GM12878 (cell line): ENCODE data around the gene ST8SIA3. TPM values are rescaled to one million over a fixed set of nuclear protein-coding genes. Genes with fewer than 3 reads are reported as not detected.

Source experiments
- ATAC-seq: fragments of 200-7000 bp; cut with Tn5 transposase; 3 replicates; pipeline ENCODE4 v1.9.1; 2020; ENCODE audit warnings: mild to moderate bottlenecking, moderate library complexity
- BruUV-seq: library from RNA; stranded (reverse); fragments of 400-500 nt; replicated peaks from 2 replicates; lab custom pipeline; 2021; lab: Mats Ljungman, UMichigan
- CTCF ChIA-PET: fragments of 300-600 bp; sonication (Branson Sonifier 250); formaldehyde crosslinking; extraction: SDS; loops from one replicate; lab custom pipeline; 2021; ENCODE audit warnings: inconsistent platforms; lab: Yijun Ruan, JAX
- POLR2A ChIA-PET: fragments of 350-600 bp; formaldehyde crosslinking; extraction: SDS; loops from one replicate; lab custom pipeline; 2021; ENCODE audit warnings: inconsistent platforms; lab: Charles Lee
- RAD21 ChIA-PET: fragments of 300-600 bp; sonication (Branson Sonifier 250); formaldehyde crosslinking; loops from one replicate; lab custom pipeline; 2023; ENCODE audit warnings: antibody characterized with exemption; ENCODE audit not compliant: unreplicated experiment; lab: Charles Lee
- SMC1A ChIA-PET: fragments of 300-600 bp; sonication (Branson Sonifier 250); formaldehyde crosslinking; loops from one replicate; lab custom pipeline; 2023; ENCODE audit not compliant: unreplicated experiment, uncharacterized antibody; lab: Charles Lee
- DNase-seq: peaks from one replicate; pipeline ENCODE4 v3.0.0-alpha.2; 2011; ENCODE audit warnings: low read depth, low spot score
- FAIRE-seq: peaks from 3 replicates; lab custom pipeline; 2011; peaks lifted over from hg19 to GRCh38; lab: Jason Lieb, UNC
- H2AFZ ChIP-seq: 2 replicates; pipeline ENCODE4 v1.6.0; 2011; ENCODE audit warnings: low read depth, low read length, control low read depth; ENCODE audit not compliant: control insufficient read depth
- H3K27ac ChIP-seq: 2 replicates; pipeline ENCODE4 v1.5.1; 2011; ENCODE audit warnings: control low read depth; ENCODE audit not compliant: control insufficient read depth, insufficient read depth
- H3K27me3 ChIP-seq, 2 experiments: replicated peaks in 1 of 2; 2 replicates each; pipeline versions ENCODE4 v1.6.0 to v1.6.1; 2011; ENCODE audit warnings: low read length in 1 of 2; ENCODE audit not compliant: control insufficient read depth in 2 of 2, insufficient read depth in 2 of 2
- H3K36me3 ChIP-seq, 2 experiments: 2 replicates each; pipeline ENCODE4 v1.5.1; 2011; ENCODE audit warnings: low read length in 1 of 2; ENCODE audit not compliant: control insufficient read depth in 2 of 2, insufficient read depth in 2 of 2
- H3K4me1 ChIP-seq: 2 replicates; pipeline ENCODE4 v1.6.1; 2011; ENCODE audit warnings: mild to moderate bottlenecking, low read length, moderate library complexity, mixed read lengths; ENCODE audit not compliant: control insufficient read depth, insufficient read depth
- H3K4me2 ChIP-seq: 2 replicates; pipeline ENCODE4 v1.6.0; 2011; ENCODE audit warnings: control low read depth; ENCODE audit not compliant: control insufficient read depth, insufficient read depth
- H3K4me3 ChIP-seq: fragments of 200-600 bp; sonication (generic); 2 replicates; pipeline ENCODE4 v1.5.1; 2016
- H3K79me2 ChIP-seq: 2 replicates; pipeline ENCODE4 v1.6.0; 2011; ENCODE audit warnings: low read length; ENCODE audit not compliant: control insufficient read depth, insufficient read depth
- H3K9ac ChIP-seq: 2 replicates; pipeline ENCODE4 v1.8.0; 2011; ENCODE audit warnings: low read length, control low read depth, mixed read lengths; ENCODE audit not compliant: control insufficient read depth, insufficient read depth
- H3K9me3 ChIP-seq: replicated peaks from 3 replicates; pipeline ENCODE4 v1.5.1; 2011; ENCODE audit warnings: mild to moderate bottlenecking, low read length; ENCODE audit not compliant: control insufficient read depth, insufficient read depth
- H4K20me1 ChIP-seq: 2 replicates; pipeline ENCODE4 v1.6.0; 2011; ENCODE audit not compliant: control insufficient read depth, insufficient read depth
- ASH2L ChIP-seq: fragments of 300-600, 200-600 bp; sonication (generic); IDR thresholded peaks from 2 replicates; pipeline ENCODE4 v1.6.1; 2017; ENCODE audit warnings: low read depth, mild to moderate bottlenecking, borderline replicate concordance
- ATF7 ChIP-seq: fragments of 450-650 bp; IDR thresholded peaks from 2 replicates; pipeline ENCODE4 v1.6.1; 2016; ENCODE audit warnings: low read depth, mild to moderate bottlenecking
- BACH1 ChIP-seq: fragments of 450-650 bp; IDR thresholded peaks from 2 replicates; pipeline ENCODE4 v1.6.1; 2017; ENCODE audit warnings: mild to moderate bottlenecking, borderline replicate concordance
- BCL11A ChIP-seq: IDR thresholded peaks from 2 replicates; pipeline ENCODE4 v1.6.1; 2011; ENCODE audit warnings: low read depth, low read length
- IRF3 ChIP-seq: fragments of 450-650 bp; IDR thresholded peaks from 2 replicates; pipeline ENCODE4 v1.6.1; 2014; ENCODE audit warnings: mild to moderate bottlenecking
- IRF5 ChIP-seq: fragments of 450-650 bp; IDR thresholded peaks from 2 replicates; pipeline ENCODE4 v1.6.1; 2017; ENCODE audit warnings: borderline replicate concordance
- LARP7 ChIP-seq: fragments of 450-650 bp; IDR thresholded peaks from 2 replicates; pipeline ENCODE4 v1.6.1; 2017; ENCODE audit warnings: mild to moderate bottlenecking
- MEF2A ChIP-seq: IDR thresholded peaks from 2 replicates; pipeline ENCODE4 v1.6.1; 2011; ENCODE audit warnings: low read depth, mild to moderate bottlenecking, low read length, moderate library complexity; ENCODE audit not compliant: insufficient read depth
- MLLT1 ChIP-seq: fragments of 450-650 bp; IDR thresholded peaks from 2 replicates; pipeline ENCODE4 v1.6.1; 2016; ENCODE audit warnings: mild to moderate bottlenecking
- NR2F1 ChIP-seq: fragments of 450-650 bp; conservative IDR thresholded peaks from 2 replicates; pipeline ENCODE4 v1.6.1; 2017; ENCODE audit warnings: mild to moderate bottlenecking
- PAX5 ChIP-seq: IDR thresholded peaks from 2 replicates; pipeline ENCODE4 v1.6.1; 2011; ENCODE audit warnings: low read depth, low read length, borderline replicate concordance
- RAD51 ChIP-seq: fragments of 450-650 bp; IDR thresholded peaks from 2 replicates; pipeline ENCODE4 v1.6.1; 2016; ENCODE audit warnings: moderate library complexity, mild to moderate bottlenecking, inconsistent platforms
- TARDBP ChIP-seq: IDR thresholded peaks from 2 replicates; pipeline ENCODE4 v1.6.1; 2016; ENCODE audit warnings: borderline replicate concordance
- TCF12 ChIP-seq: IDR thresholded peaks from 2 replicates; pipeline ENCODE4 v1.6.1; 2011; ENCODE audit warnings: low read depth, mild to moderate bottlenecking, low read length
- WRNIP1 ChIP-seq: IDR thresholded peaks from 2 replicates; pipeline ENCODE4 v1.6.1; 2011; ENCODE audit warnings: low read depth, low read length, improper control_type of control experiment, borderline replicate concordance
- WGBS: methylation state at CpG from one replicate; pipeline ENCODE4 v1.1.6; 2016; ENCODE audit warnings: low lambda C conversion rate; ENCODE audit not compliant: insufficient replicate concordance, insufficient coverage; ENCODE audit errors: missing lambda C conversion rate; 5-methylcytosine and 5-hydroxymethylcytosine counted together
- in situ Hi-C: fragments of 300-500 bp; cut with MboI; formaldehyde crosslinking; loops from 9 replicates; pipeline ENCODE4 v1.14.3; 2018; ENCODE audit warnings: mixed read lengths
- intact Hi-C: fragments of 100-400 bp; cut with micrococcal nuclease; formaldehyde crosslinking; loops from one replicate; pipeline ENCODE4 v1.14.2; 2022; ENCODE audit not compliant: unreplicated experiment
- polyA plus RNA-seq, 11 experiments: library from polyadenylated mRNA; depleted of rRNA in 4 of 11; unstranded in 6 of 11; stranded (reverse) in 5 of 11; fragments of >200 nt; fragmentation: Nextera tagmentation in 4 of 11; fragmentation: Illumina TruSeq in 1 of 11; extraction: Ambion mirVana in 4 of 11; extraction: Trizol in 1 of 11; gene quantifications; 1 replicate in 1 of 11; 2 replicates in 10 of 11; pipeline versions ENCODE4 v1.2.1 to v1.2.3, GENCODE V29; 2011 to 2016; ENCODE audit warnings: inconsistent platforms in 2 of 11, missing spikeins in 2 of 11, low read depth in 1 of 11
- total RNA-seq, 4 experiments: library from RNA; depleted of rRNA in 3 of 4; stranded (reverse); fragments of >200 nt in 3 of 4; fragmentation: Illumina TruSeq in 1 of 4; extraction: Trizol in 1 of 4; gene quantifications; 2 replicates each; pipeline versions ENCODE4 v1.2.1 to v1.2.3, GENCODE V29; 2013 to 2021

The ST8SIA3 gene
- total and polyA plus RNA-seq, 10 of the 15 experiments (the other 5 are each of a cell fraction or from before 2014, with no cell fraction given), result under 0.01 TPM; not detected in 9

GRCh38 chr18:57364460-57364859 lies 12.1 kb downstream of the ST8SIA3 start:
- ChIA-PET RAD21 (no interaction called here), SMC1A (interaction anchor here (1.0 kb wide), 1 partner anchor 12 kb away, joined by 3 read pairs; no protein-coding TSS in a partner anchor), CTCF (interaction anchor here (1.5 kb wide), 1 partner anchor 9 kb away, joined by 4 read pairs; no protein-coding TSS in a partner anchor), POLR2A (no interaction called here)
- no peak overlapping the region for H3K4me3 ChIP-seq
- WGBS, result 16% methylated on average over 2 of the region's 2 CpGs
- no peak overlapping the region for H2AFZ ChIP-seq
- FAIRE-seq, result no peak
- in situ Hi-C loops (no loop called here), intact Hi-C loops (no loop called here)
- H3K4me2 ChIP-seq, result no peak overlapping the region
- no peak overlapping the region for H3K9ac ChIP-seq
- BruUV-seq, result no TSS peak
- no peaks in the 10 kb centered on the region for H3K27me3 ChIP-seq
- no peak for ATAC-seq
- DNase-seq, result no peak
- TF ChIP-seq PAX5 (no peak), BCL11A (no peak), ASH2L (no peak), ATF7 (no peak), WRNIP1 (no peak), TARDBP (no peak), MEF2A (no peak), MLLT1 (no peak), NR2F1 (no peak), BACH1 (no peak), IRF3 (no peak), IRF5 (no peak), RAD51 (no peak), LARP7 (no peak), TCF12 (no peak)
- H3K27ac ChIP-seq, result no peak overlapping the region
- H3K4me1 ChIP-seq, result no peaks in the 10 kb centered on the region
- no peaks in the 10 kb centered on the region for H3K79me2 ChIP-seq
- no peaks in the 10 kb centered on the region for H4K20me1 ChIP-seq
- no peaks in the 10 kb centered on the region for H3K9me3 ChIP-seq
- H3K36me3 ChIP-seq, result no peaks in the 10 kb centered on the region
